Measurements from ENCODE around the gene ARVCF.
"Not testable (repeated sequence)": the region's sequence is repeated elsewhere in the genome, so short reads cannot be mapped to it uniquely, and the experiment has no call there.

ARVCF gene

GRCh38 chr22:19940536-19941364, 75.9 kb downstream of the ARVCF start:
- Histone ChIP-seq H2AFZ (ENCODE audit: low read depth, low read length) (no peak overlapping the region), H3K27me3 (ENCODE audit: insufficient read depth, low read length) (no peaks in the 10 kb centered on the region), H3K9me3 (ENCODE audit: low read length) (peaks cover 6% of the 10 kb centered on the region), H3K36me3 (ENCODE audit: insufficient read depth, low read length) (no peaks in the 10 kb centered on the region), H3K4me1 (ENCODE audit: insufficient read depth, low read length) (peaks cover 19% of the 10 kb centered on the region), H3K4me3 (ENCODE audit: low read length) (no peak overlapping the region)

- Histone ChIP-seq H3K9me3 (ENCODE audit: low read length) (peaks cover 6% of the 10 kb centered on the region), H2AFZ (ENCODE audit: low read depth, low read length) (no peak overlapping the region), H3K4me1 (ENCODE audit: insufficient read depth, low read length) (peaks cover 10% of the 10 kb centered on the region), H3K36me3 (ENCODE audit: insufficient read depth, low read length) (no peaks in the 10 kb centered on the region), H3K27me3 (ENCODE audit: insufficient read depth, low read length) (peaks cover 2% of the 10 kb centered on the region), H3K4me3 (ENCODE audit: low read length) (no peak overlapping the region)
Measured at GRCh38 chr22:19937616-19938473, 78.8 kb downstream of the ARVCF start.

GRCh38 chr22:19936513-19936912, 80.1 kb downstream of the ARVCF start:
- Histone ChIP-seq H2AFZ (ENCODE audit: low read depth, low read length) (no peak overlapping the region), H3K4me3 (ENCODE audit: low read length) (no peak overlapping the region), H3K27me3 (ENCODE audit: insufficient read depth, low read length) (peaks cover 2% of the 10 kb centered on the region), H3K36me3 (ENCODE audit: insufficient read depth, low read length) (no peaks in the 10 kb centered on the region), H3K9me3 (ENCODE audit: low read length) (peaks cover 6% of the 10 kb centered on the region), H3K4me1 (ENCODE audit: insufficient read depth, low read length) (no peaks in the 10 kb centered on the region)

GRCh38 chr22:19935123-19935718, 81.4 kb downstream of the ARVCF start:
- not testable (repeated sequence) for H3K36me3 ChIP-seq (ENCODE audit: insufficient read depth, low read length); H3K4me3 ChIP-seq (ENCODE audit: low read length); H3K27me3 ChIP-seq (ENCODE audit: insufficient read depth, low read length); H3K4me1 ChIP-seq (ENCODE audit: insufficient read depth, low read length); H3K9me3 ChIP-seq (ENCODE audit: low read length); H2AFZ ChIP-seq (ENCODE audit: low read depth, low read length)

- Histone ChIP-seq H3K27me3 (ENCODE audit: insufficient read depth, low read length) (peaks cover 7% of the 10 kb centered on the region), H3K36me3 (ENCODE audit: insufficient read depth, low read length) (no peaks in the 10 kb centered on the region), H2AFZ (ENCODE audit: low read depth, low read length) (no peak overlapping the region), H3K9me3 (ENCODE audit: low read length) (peaks cover 4% of the 10 kb centered on the region), H3K4me3 (ENCODE audit: low read length) (no peak overlapping the region), H3K4me1 (ENCODE audit: insufficient read depth, low read length) (no peaks in the 10 kb centered on the region)
Measured at GRCh38 chr22:19933341-19934241, 83.0 kb downstream of the ARVCF start.

GRCh38 chr22:19932367-19933206, 84.0 kb downstream of the ARVCF start:
- H3K4me1 ChIP-seq (ENCODE audit: insufficient read depth, low read length), result no peaks in the 10 kb centered on the region
- H3K27me3 ChIP-seq (ENCODE audit: insufficient read depth, low read length), result peaks cover 7% of the 10 kb centered on the region
- peaks cover 4% of the 10 kb centered on the region for H3K9me3 ChIP-seq (ENCODE audit: low read length)
- H3K4me3 ChIP-seq (ENCODE audit: low read length), result no peak overlapping the region
- H3K36me3 ChIP-seq (ENCODE audit: insufficient read depth, low read length), result no peaks in the 10 kb centered on the region
- no peak overlapping the region for H2AFZ ChIP-seq (ENCODE audit: low read depth, low read length)

- Histone ChIP-seq H3K4me1 (ENCODE audit: insufficient read depth, low read length) (no peaks in the 10 kb centered on the region), H3K4me3 (ENCODE audit: low read length) (no peak overlapping the region), H3K36me3 (ENCODE audit: insufficient read depth, low read length) (no peaks in the 10 kb centered on the region), H2AFZ (ENCODE audit: low read depth, low read length) (no peak overlapping the region), H3K27me3 (ENCODE audit: insufficient read depth, low read length) (peaks cover 7% of the 10 kb centered on the region), H3K9me3 (ENCODE audit: low read length) (peaks cover 4% of the 10 kb centered on the region)
Measured at GRCh38 chr22:19931514-19931913, 85.1 kb downstream of the ARVCF start.

GRCh38 chr22:19930551-19931486, 85.8 kb downstream of the ARVCF start:
- H3K4me3 ChIP-seq (ENCODE audit: low read length), result no peak overlapping the region
- H3K4me1 ChIP-seq (ENCODE audit: insufficient read depth, low read length), result no peaks in the 10 kb centered on the region
- H3K36me3 ChIP-seq (ENCODE audit: insufficient read depth, low read length), result no peaks in the 10 kb centered on the region
- peaks cover 7% of the 10 kb centered on the region for H3K27me3 ChIP-seq (ENCODE audit: insufficient read depth, low read length)
- H3K9me3 ChIP-seq (ENCODE audit: low read length), result no peaks in the 10 kb centered on the region
- H2AFZ ChIP-seq (ENCODE audit: low read depth, low read length), result no peak overlapping the region

- H3K4me3 ChIP-seq (ENCODE audit: low read length), result no peak overlapping the region
- no peaks in the 10 kb centered on the region for H3K9me3 ChIP-seq (ENCODE audit: low read length)
- no peaks in the 10 kb centered on the region for H3K4me1 ChIP-seq (ENCODE audit: insufficient read depth, low read length)
- H3K27me3 ChIP-seq (ENCODE audit: insufficient read depth, low read length), result peaks cover 7% of the 10 kb centered on the region
- H2AFZ ChIP-seq (ENCODE audit: low read depth, low read length), result no peak overlapping the region
- H3K36me3 ChIP-seq (ENCODE audit: insufficient read depth, low read length), result no peaks in the 10 kb centered on the region
Measured at GRCh38 chr22:19929586-19930550, 86.8 kb downstream of the ARVCF start.

GRCh38 chr22:19928207-19928606, 88.4 kb downstream of the ARVCF start:
- Histone ChIP-seq H3K4me1 (ENCODE audit: insufficient read depth, low read length) (no peaks in the 10 kb centered on the region), H3K36me3 (ENCODE audit: insufficient read depth, low read length) (no peaks in the 10 kb centered on the region), H3K4me3 (ENCODE audit: low read length) (no peak overlapping the region), H3K27me3 (ENCODE audit: insufficient read depth, low read length) (peaks cover 7% of the 10 kb centered on the region), H2AFZ (ENCODE audit: low read depth, low read length) (no peak overlapping the region), H3K9me3 (ENCODE audit: low read length) (no peaks in the 10 kb centered on the region)
